OCI-LY3 (cell line): Measurements from ENCODE around the gene APBB1IP.
A peak's percentile ranks its signal among the peaks of the same experiment; 100 is the strongest.

ENCODE experiments used
- H2AFZ ChIP-seq: fragments of 200-600, 300-600 bp; shearing (Covaris generic); 2 replicates; pipeline ENCODE4 v1.6.0; 2014; ENCODE audit warnings: antibody characterized with exemption, low read depth, low read length
- H3K27ac ChIP-seq: fragments of 200-600, 300-600 bp; sonication (generic); 2 replicates; pipeline ENCODE4 v1.5.1; 2014; ENCODE audit warnings: mild to moderate bottlenecking, low read length, moderate library complexity, mixed read lengths
- H3K27me3 ChIP-seq: fragments of 200-600, 300-600 bp; sonication (generic); 2 replicates; pipeline ENCODE4 v1.6.1; 2014; ENCODE audit warnings: low read depth, low read length, mixed read lengths
- H3K36me3 ChIP-seq: fragments of 200-600, 300-600 bp; sonication (generic); replicated peaks from 2 replicates; pipeline ENCODE3; 2014; ENCODE audit warnings: low read depth, low read length, mixed read lengths
- H3K4me1 ChIP-seq: fragments of 300-600, 200-600 bp; sonication (generic); 2 replicates; pipeline ENCODE4 v1.6.1; 2014; ENCODE audit warnings: low read length, mixed read lengths
- H3K4me2 ChIP-seq: fragments of 200-600, 300-600 bp; sonication (generic); 2 replicates; pipeline ENCODE4 v1.6.1; 2014; ENCODE audit warnings: low read length, mixed read lengths
- H3K4me3 ChIP-seq: fragments of 300-600, 200-600 bp; sonication (generic); 2 replicates; pipeline ENCODE4 v1.5.1; 2014; ENCODE audit warnings: antibody characterized with exemption, mild to moderate bottlenecking, low read length, moderate library complexity
- H3K79me2 ChIP-seq: fragments of 300-600, 200-600 bp; shearing (Covaris generic); 2 replicates; pipeline ENCODE4 v1.6.1; 2014; ENCODE audit warnings: mild to moderate bottlenecking, low read length, mixed read lengths
- H3K9ac ChIP-seq: fragments of 300-600, 200-600 bp; shearing (Covaris generic); 2 replicates; pipeline ENCODE4 v1.6.0; 2014; ENCODE audit warnings: mild to moderate bottlenecking, low read length, moderate library complexity
- H3K9me3 ChIP-seq: fragments of 200-600, 300-600 bp; shearing (Covaris generic); 2 replicates; pipeline ENCODE4 v1.6.1; 2014; ENCODE audit warnings: low read length, mixed read lengths; ENCODE audit not compliant: insufficient read depth
- H4K20me1 ChIP-seq: fragments of 200-600, 300-600 bp; sonication (generic); 2 replicates; pipeline ENCODE4 v1.6.1; 2016; ENCODE audit warnings: low read length, mixed read lengths; ENCODE audit not compliant: insufficient read depth
- EZH2phosphoT487 ChIP-seq: fragments of 200-600 bp; shearing (Covaris generic); IDR thresholded peaks from 2 replicates; pipeline ENCODE4 v1.6.1; 2018; ENCODE audit warnings: antibody characterized with exemption, mixed run types, low read depth
- TF ChIP-seq, protein P1 (sequence below): fragments of 200-600, 300-600 bp; sonication (generic); IDR thresholded peaks from 2 replicates; pipeline ENCODE4 v1.5.1; 2014; ENCODE audit warnings: antibody characterized with exemption, low read length, low read depth

Gene APBB1IP

DNA sequence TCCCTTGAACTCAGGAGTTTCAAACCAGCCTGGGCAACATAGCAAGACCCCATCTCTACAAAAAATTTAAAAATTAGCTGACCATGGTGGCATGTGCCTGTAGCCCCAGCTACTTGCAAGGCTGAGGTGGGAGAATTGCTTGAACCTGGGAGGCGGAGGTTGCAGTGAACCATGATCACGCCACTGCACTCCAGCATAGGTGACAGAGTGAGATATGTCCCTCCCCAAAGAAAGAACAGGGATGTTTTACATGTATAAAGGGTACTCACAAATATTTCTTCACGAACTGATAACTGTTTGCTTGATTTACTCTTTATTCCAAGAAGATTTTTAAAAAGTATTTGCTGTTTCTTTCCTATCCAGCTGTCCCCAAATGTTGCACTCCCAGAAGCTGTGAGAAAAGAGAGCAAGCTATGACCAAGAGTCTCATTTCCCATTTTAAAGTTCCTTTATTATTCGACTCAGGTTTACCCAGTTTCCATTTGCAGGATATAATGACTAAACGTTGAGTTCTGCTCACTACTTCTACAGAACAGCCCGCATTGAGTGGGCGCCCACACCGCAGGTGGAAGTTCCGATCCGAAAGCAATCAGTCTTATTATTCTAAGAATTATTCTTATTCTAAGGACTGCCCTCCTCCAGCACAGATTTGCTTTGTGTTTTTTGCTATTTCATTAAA is 90.7 kb downstream of the APBB1IP start:
- Histone ChIP-seq H4K20me1 (peaks cover 4% of the 10 kb centered on the region; the same call in 1 of the 2 replicates), H3K9me3 (no peaks in the 10 kb centered on the region), H3K27ac (peak overlapping the region; percentile 50), H3K4me3 (peak overlapping the region; percentile 36), H2AFZ (no peak overlapping the region), H3K79me2 (no peaks in the 10 kb centered on the region), H3K36me3 (peaks cover 28% of the 10 kb centered on the region), H3K9ac (no peak overlapping the region), H3K27me3 (no peaks in the 10 kb centered on the region), H3K4me1 (peaks cover 17% of the 10 kb centered on the region), H3K4me2 (peak overlapping the region; percentile 57)
- TF ChIP-seq, protein P1, sequence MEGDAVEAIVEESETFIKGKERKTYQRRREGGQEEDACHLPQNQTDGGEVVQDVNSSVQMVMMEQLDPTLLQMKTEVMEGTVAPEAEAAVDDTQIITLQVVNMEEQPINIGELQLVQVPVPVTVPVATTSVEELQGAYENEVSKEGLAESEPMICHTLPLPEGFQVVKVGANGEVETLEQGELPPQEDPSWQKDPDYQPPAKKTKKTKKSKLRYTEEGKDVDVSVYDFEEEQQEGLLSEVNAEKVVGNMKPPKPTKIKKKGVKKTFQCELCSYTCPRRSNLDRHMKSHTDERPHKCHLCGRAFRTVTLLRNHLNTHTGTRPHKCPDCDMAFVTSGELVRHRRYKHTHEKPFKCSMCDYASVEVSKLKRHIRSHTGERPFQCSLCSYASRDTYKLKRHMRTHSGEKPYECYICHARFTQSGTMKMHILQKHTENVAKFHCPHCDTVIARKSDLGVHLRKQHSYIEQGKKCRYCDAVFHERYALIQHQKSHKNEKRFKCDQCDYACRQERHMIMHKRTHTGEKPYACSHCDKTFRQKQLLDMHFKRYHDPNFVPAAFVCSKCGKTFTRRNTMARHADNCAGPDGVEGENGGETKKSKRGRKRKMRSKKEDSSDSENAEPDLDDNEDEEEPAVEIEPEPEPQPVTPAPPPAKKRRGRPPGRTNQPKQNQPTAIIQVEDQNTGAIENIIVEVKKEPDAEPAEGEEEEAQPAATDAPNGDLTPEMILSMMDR: no peak
- no peak for TF ChIP-seq EZH2phosphoT487

DNA sequence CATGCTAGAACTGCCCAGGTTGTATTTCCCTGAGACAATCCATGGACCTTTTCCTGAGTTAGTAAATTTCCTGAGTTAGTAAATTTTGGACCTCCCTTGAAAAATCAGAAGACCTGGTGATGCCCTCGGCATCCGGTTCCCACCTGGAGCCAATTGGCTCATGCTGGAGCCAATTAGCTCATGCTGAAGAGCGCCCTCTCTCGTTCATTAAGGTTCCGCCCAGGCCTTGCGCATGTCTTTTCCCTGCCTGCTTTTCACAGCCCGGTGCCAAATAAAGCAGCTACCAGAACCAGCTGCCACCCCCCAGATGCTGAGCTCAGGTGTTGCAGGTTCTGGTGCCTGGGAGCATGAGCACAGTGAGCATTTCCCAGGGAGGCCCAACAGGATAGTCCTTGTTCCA is 96.2 kb downstream of the APBB1IP start:
- Histone ChIP-seq H3K36me3 (peaks cover 20% of the 10 kb centered on the region), H3K27ac (no peak overlapping the region), H3K9ac (no peak overlapping the region), H3K4me3 (no peak overlapping the region), H3K4me1 (peaks cover 5% of the 10 kb centered on the region), H3K79me2 (no peaks in the 10 kb centered on the region), H3K4me2 (no peak overlapping the region), H4K20me1 (0 out of 2 replicates have a peak, but pooled peaks cover 2% of the 10 kb centered on the region), H3K27me3 (no peaks in the 10 kb centered on the region), H2AFZ (no peak overlapping the region), H3K9me3 (no peaks in the 10 kb centered on the region)
- TF ChIP-seq, protein P1: peak; percentile 30
- no peak for TF ChIP-seq EZH2phosphoT487

DNA sequence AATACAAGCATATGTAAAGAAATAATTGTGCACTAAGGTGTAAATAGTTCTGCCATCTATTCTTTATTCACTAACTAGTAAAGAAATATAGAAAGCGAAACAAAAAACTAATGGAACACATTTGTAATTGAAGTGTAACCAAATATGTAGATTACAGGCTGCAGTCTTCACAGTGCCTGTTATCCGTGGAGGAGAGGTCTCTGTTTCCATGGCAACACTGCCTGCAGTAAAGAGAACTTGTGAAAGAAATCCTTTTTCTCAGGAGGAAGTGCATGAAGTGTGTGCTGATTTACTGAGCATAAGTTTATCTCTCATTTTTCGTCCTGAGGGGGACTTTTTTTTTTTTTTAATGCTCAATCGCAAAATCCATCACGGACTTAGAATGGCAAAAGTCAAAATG is 102.5 kb downstream of the APBB1IP start:
- TF ChIP-seq, protein P1: no peak
- TF ChIP-seq EZH2phosphoT487: no peak
- Histone ChIP-seq H2AFZ (no peak overlapping the region), H3K4me1 (peaks cover 25% of the 10 kb centered on the region), H3K36me3 (peaks cover 41% of the 10 kb centered on the region), H3K79me2 (no peaks in the 10 kb centered on the region), H3K9ac (no peak overlapping the region), H3K9me3 (no peaks in the 10 kb centered on the region), H3K4me2 (no peak overlapping the region), H4K20me1 (0 out of 2 replicates have a peak, but pooled peaks cover 6% of the 10 kb centered on the region), H3K4me3 (no peak overlapping the region), H3K27me3 (no peaks in the 10 kb centered on the region), H3K27ac (no peak overlapping the region)

DNA sequence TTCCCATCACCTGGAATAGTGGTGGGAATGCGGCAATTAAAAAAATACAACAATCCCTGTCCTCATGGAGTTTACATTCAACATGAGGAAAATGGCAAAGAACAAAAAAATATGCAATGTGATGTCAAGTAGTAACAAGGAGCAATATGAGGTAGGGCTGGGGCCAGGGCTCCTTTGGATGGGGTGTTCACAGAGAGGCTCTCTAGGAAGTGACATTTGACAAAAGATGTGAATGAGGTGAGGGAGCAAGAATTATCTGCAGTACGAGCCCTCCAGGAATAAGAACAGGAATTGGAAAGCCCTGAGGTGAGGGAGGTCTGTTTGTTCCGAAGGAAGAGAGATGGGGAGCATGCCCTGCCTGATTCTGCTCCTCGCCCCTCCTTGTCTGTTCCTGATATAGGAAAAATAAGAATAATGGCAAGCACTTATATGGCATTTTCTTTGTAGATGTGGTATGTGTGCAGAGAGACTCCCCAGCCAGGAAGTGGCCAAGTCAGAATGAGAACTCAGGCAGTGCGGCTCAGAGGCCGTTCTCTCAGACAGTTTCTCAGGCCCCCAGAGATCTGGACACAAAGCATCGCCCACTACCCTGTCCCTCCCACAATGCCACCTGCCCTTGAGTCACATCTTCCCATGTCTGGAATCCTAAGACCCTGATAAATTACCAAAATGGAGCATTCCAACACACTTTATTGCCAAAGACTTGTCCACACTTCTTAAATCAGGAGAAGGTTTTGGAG is 105.6 kb downstream of the APBB1IP start:
- Histone ChIP-seq H3K4me1 (peaks cover 25% of the 10 kb centered on the region), H3K79me2 (no peaks in the 10 kb centered on the region), H3K36me3 (peaks cover 44% of the 10 kb centered on the region), H2AFZ (no peak overlapping the region), H3K4me2 (peak overlapping the region; percentile 13; the same call in 1 of the 2 replicates), H3K9me3 (no peaks in the 10 kb centered on the region), H3K27ac (no peak overlapping the region), H3K27me3 (no peaks in the 10 kb centered on the region), H3K9ac (no peak overlapping the region), H3K4me3 (no peak overlapping the region), H4K20me1 (0 out of 2 replicates have a peak, but pooled peaks cover 6% of the 10 kb centered on the region)
- TF ChIP-seq, protein P1: no peak
- no peak for TF ChIP-seq EZH2phosphoT487
